H9 (cell line): Measurements from ENCODE around the gene DHRS13. TPM values are rescaled to one million over a fixed set of nuclear protein-coding genes. Genes with fewer than 3 reads are reported as not detected.

ENCODE experiments used
- DNase-seq: peaks from one replicate; pipeline ENCODE4 v3.0.0-alpha.2; 2017
- H2AFZ ChIP-seq: one replicate; pipeline ENCODE4 v1.6.1; 2013; ENCODE audit warnings: mild to moderate bottlenecking, low read length, control low read depth, moderate library complexity
- H2AK5ac ChIP-seq: 2 replicates; pipeline ENCODE4 v1.6.1; 2013; ENCODE audit warnings: low read length, control low read depth, mixed read lengths; ENCODE audit not compliant: insufficient read length
- H2BK120ac ChIP-seq: one replicate; pipeline ENCODE4 v1.6.1; 2013; ENCODE audit warnings: low read depth, mild to moderate bottlenecking, low read length, control low read depth, inconsistent platforms; ENCODE audit not compliant: poor library complexity, severe bottlenecking
- H2BK12ac ChIP-seq: 2 replicates; pipeline ENCODE4 v1.6.1; 2013; ENCODE audit warnings: low read length, control low read depth, mixed read lengths, low read depth; ENCODE audit not compliant: insufficient read length
- H2BK15ac ChIP-seq: 2 replicates; pipeline ENCODE4 v1.6.1; 2013; ENCODE audit warnings: low read depth, low read length, control low read depth
- H2BK20ac ChIP-seq: one replicate; pipeline ENCODE4 v1.6.1; 2013; ENCODE audit warnings: low read depth, mild to moderate bottlenecking, low read length, control low read depth, inconsistent platforms; ENCODE audit not compliant: poor library complexity, severe bottlenecking
- H2BK5ac ChIP-seq: 2 replicates; pipeline ENCODE4 v1.6.1; 2013; ENCODE audit warnings: low read length, control low read depth, mixed read lengths; ENCODE audit not compliant: insufficient read length
- H3K14ac ChIP-seq: 2 replicates; pipeline ENCODE4 v1.6.1; 2013; ENCODE audit warnings: low read length, control low read depth; ENCODE audit not compliant: insufficient read depth
- H3K18ac ChIP-seq: 2 replicates; pipeline ENCODE4 v1.6.1; 2013; ENCODE audit warnings: low read depth, mild to moderate bottlenecking, mixed read lengths, low read length, control low read depth; ENCODE audit not compliant: insufficient read length
- H3K23ac ChIP-seq: 2 replicates; pipeline ENCODE4 v1.6.1; 2013; ENCODE audit warnings: low read length, control low read depth, mixed read lengths, low read depth; ENCODE audit not compliant: insufficient read length
- H3K23me2 ChIP-seq: 2 replicates; pipeline ENCODE4 v1.6.1; 2013; ENCODE audit warnings: low read depth, mild to moderate bottlenecking, mixed read lengths, low read length, control low read depth; ENCODE audit not compliant: insufficient read length, poor library complexity, severe bottlenecking
- H3K27ac ChIP-seq: 2 replicates; pipeline ENCODE4 v1.5.1; 2013; ENCODE audit warnings: low read length, control low read depth, mixed read lengths, low read depth; ENCODE audit not compliant: insufficient read length
- H3K27me3 ChIP-seq: 2 replicates; pipeline ENCODE4 v1.6.1; 2013; ENCODE audit warnings: low read length, control low read depth, inconsistent platforms; ENCODE audit not compliant: insufficient read depth
- H3K4ac ChIP-seq: 2 replicates; pipeline ENCODE4 v1.6.1; 2013; ENCODE audit warnings: low read depth, mild to moderate bottlenecking, control low read depth, inconsistent platforms, low read length, moderate library complexity
- H3K4me1 ChIP-seq: 2 replicates; pipeline ENCODE4 v1.6.1; 2013; ENCODE audit warnings: low read length, control low read depth, inconsistent platforms; ENCODE audit not compliant: insufficient read depth
- H3K4me2 ChIP-seq: 2 replicates; pipeline ENCODE4 v1.6.1; 2013; ENCODE audit warnings: low read length, control low read depth, mixed read lengths; ENCODE audit not compliant: insufficient read length, insufficient read depth
- H3K56ac ChIP-seq: 2 replicates; pipeline ENCODE4 v1.6.1; 2013; ENCODE audit warnings: low read depth, mild to moderate bottlenecking, mixed read lengths, low read length, control low read depth; ENCODE audit not compliant: insufficient read length
- H3K79me1 ChIP-seq: 2 replicates; pipeline ENCODE4 v1.6.1; 2013; ENCODE audit warnings: low read depth, mild to moderate bottlenecking, moderate library complexity, low read length, control low read depth, inconsistent platforms; ENCODE audit not compliant: insufficient read depth, poor library complexity, severe bottlenecking
- H3K79me2 ChIP-seq: 2 replicates; pipeline ENCODE4 v1.6.1; 2013; ENCODE audit warnings: low read length, control low read depth, inconsistent platforms; ENCODE audit not compliant: insufficient read depth
- H3K9ac ChIP-seq: 2 replicates; pipeline ENCODE4 v1.6.1; 2013; ENCODE audit warnings: low read length, control low read depth, mixed read lengths; ENCODE audit not compliant: insufficient read length; ENCODE audit errors: extremely low read depth
- H3K9me3 ChIP-seq: one replicate; pipeline ENCODE4 v1.6.1; 2013; ENCODE audit warnings: low read depth, low read length, inconsistent platforms; ENCODE audit not compliant: control insufficient read depth
- H3T11ph ChIP-seq: one replicate; pipeline ENCODE4 v1.6.1; 2013; ENCODE audit warnings: mild to moderate bottlenecking, low read length, control low read depth, inconsistent platforms
- H4K20me1 ChIP-seq: one replicate; pipeline ENCODE4 v1.6.1; 2013; ENCODE audit not compliant: control insufficient read depth, insufficient read length, insufficient read depth
- H4K5ac ChIP-seq: 2 replicates; pipeline ENCODE4 v1.6.1; 2013; ENCODE audit warnings: low read depth, mild to moderate bottlenecking, mixed read lengths, low read length, control low read depth; ENCODE audit not compliant: insufficient read length
- H4K8ac ChIP-seq: replicated peaks from 2 replicates; pipeline ENCODE4 v1.6.1; 2013; ENCODE audit warnings: low read length, control low read depth, mixed read lengths, low read depth; ENCODE audit not compliant: insufficient read length
- H4K91ac ChIP-seq: 2 replicates; pipeline ENCODE4 v1.6.1; 2013; ENCODE audit warnings: low read depth, mild to moderate bottlenecking, moderate library complexity, mixed read lengths, low read length, control low read depth; ENCODE audit not compliant: insufficient read length
- H3K27ac Mint-ChIP-seq, 3 experiments: 2 replicates in 2 of 3; 3 replicates in 1 of 3; pipeline ENCODE4 v1.8.0; 2020 to 2021; ENCODE audit warnings: mixed read lengths in 3 of 3, mild to moderate bottlenecking in 1 of 3, moderate library complexity in 1 of 3
- H3K27me3 Mint-ChIP-seq: 2 replicates; pipeline ENCODE4 v1.8.0; 2021; ENCODE audit warnings: low read depth, mild to moderate bottlenecking, moderate library complexity, mixed read lengths
- H3K36me3 Mint-ChIP-seq, 3 experiments: 2 replicates in 2 of 3; 3 replicates in 1 of 3; pipeline ENCODE4 v1.8.0; 2020 to 2021; ENCODE audit warnings: low read depth in 3 of 3, mixed read lengths in 3 of 3; ENCODE audit not compliant: insufficient read depth in 1 of 3
- H3K4me1 Mint-ChIP-seq, 2 experiments: 2 replicates each; pipeline ENCODE4 v1.8.0; 2020; ENCODE audit warnings: mixed read lengths in 2 of 2
- H3K4me3 Mint-ChIP-seq, 2 experiments: 2 replicates in 1 of 2; 3 replicates in 1 of 2; pipeline ENCODE4 v1.8.0; 2020 to 2021; ENCODE audit warnings: mild to moderate bottlenecking in 2 of 2, mixed read lengths in 2 of 2, moderate library complexity in 1 of 2
- H3K9me3 Mint-ChIP-seq, 2 experiments: 2 replicates in 1 of 2; 3 replicates in 1 of 2; pipeline ENCODE4 v1.8.0; 2020; ENCODE audit warnings: mild to moderate bottlenecking in 2 of 2, mixed read lengths in 2 of 2, moderate library complexity in 1 of 2
- CTCF ChIP-seq: fragments of 200-600 bp; sonication (generic); conservative IDR thresholded peaks from 3 replicates; pipeline ENCODE4 v1.8.0; 2021; ENCODE audit warnings: antibody characterized with exemption, mild to moderate bottlenecking
- WGBS: extraction: QIAGEN DNeasy Blood & Tissue Kit; methylation state at CpG from one replicate; pipeline ENCODE4 v1.1.7; 2013; ENCODE audit warnings: missing lambda C conversion rate, low lambda C conversion rate, mixed read lengths; ENCODE audit not compliant: insufficient read length; ENCODE audit errors: extremely low coverage; 5-methylcytosine and 5-hydroxymethylcytosine counted together
- total RNA-seq: library from RNA; stranded (reverse); gene quantifications from 2 replicates; pipeline ENCODE4 v1.2.1, GENCODE V29; 2021

Gene DHRS13
- total RNA-seq, 1 experiment from 2014 or later: 29.6 TPM

DNA sequence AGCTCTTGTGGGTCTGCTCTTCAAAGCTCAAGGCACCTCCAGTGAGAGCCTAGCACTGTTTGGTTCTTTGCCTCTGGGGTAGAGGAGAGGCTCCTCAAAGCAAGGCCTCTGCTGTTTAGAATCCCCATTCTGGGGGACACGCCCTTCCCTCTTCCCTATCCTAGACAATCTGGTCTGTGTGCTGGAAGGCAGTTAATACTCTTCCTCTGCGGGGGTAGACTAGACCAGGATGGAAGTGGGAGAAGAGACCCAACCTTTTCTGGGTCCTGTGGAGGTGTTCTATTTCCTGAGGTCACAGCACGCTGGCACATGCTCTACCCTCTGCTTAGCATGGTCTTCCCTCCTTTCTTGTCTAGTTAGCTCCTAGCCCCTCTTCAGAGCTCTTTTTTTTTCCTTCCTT, 40.3 kb downstream of the DHRS13 start:
- peaks cover 21 to 31% (median 30%) of the 10 kb centered on the region in 3 experiments for H3K36me3 Mint-ChIP-seq
- no CpG with 5 or more reads among the region's 3 CpGs for WGBS
- Histone ChIP-seq H3K79me2 (no peaks in the 10 kb centered on the region), H4K20me1 (no peaks in the 10 kb centered on the region), H3K4me2 (no peak overlapping the region), H3K23me2 (peaks cover 3% of the 10 kb centered on the region), H3K14ac (no peak overlapping the region), H2AFZ (no peak overlapping the region), H2BK15ac (no peak overlapping the region), H3K9ac (no peak overlapping the region), H3K4ac (no peak overlapping the region), H3K27ac (no peak overlapping the region), H2BK5ac (no peak overlapping the region), H3K18ac (no peak overlapping the region), H3T11ph (no peak overlapping the region), H3K4me1 (no peaks in the 10 kb centered on the region; the same call in 1 of the 2 replicates), H3K23ac (no peak overlapping the region), H2BK12ac (no peak overlapping the region), H4K8ac (no peak overlapping the region), H3K9me3 (no peaks in the 10 kb centered on the region), H2AK5ac (no peak overlapping the region), H4K91ac (no peak overlapping the region), H4K5ac (no peak overlapping the region), H2BK120ac (no peak overlapping the region), H2BK20ac (no peak overlapping the region), H3K27me3 (no peaks in the 10 kb centered on the region), H3K79me1 (no peaks in the 10 kb centered on the region), H3K56ac (no peak overlapping the region)
- H3K4me1 Mint-ChIP-seq: peaks cover 14 to 21% of the 10 kb centered on the region in 2 experiments
- no peak for DNase-seq
- no peaks in the 10 kb centered on the region; the same call in none of the 2 replicates for H3K27me3 Mint-ChIP-seq
- no peaks in the 10 kb centered on the region for H3K9me3 Mint-ChIP-seq
- H3K4me3 Mint-ChIP-seq: no peak overlapping the region
- no peak for TF ChIP-seq CTCF
- no peak overlapping the region for H3K27ac Mint-ChIP-seq
